Kidney tubule cell (primary cell): ENCODE results near the gene LMO1.

Source experiments
- DNase-seq: peaks from one replicate; pipeline ENCODE4 v3.0.0-alpha.2; 2018; ENCODE audit warnings: low spot score

LMO1 gene

DNA sequence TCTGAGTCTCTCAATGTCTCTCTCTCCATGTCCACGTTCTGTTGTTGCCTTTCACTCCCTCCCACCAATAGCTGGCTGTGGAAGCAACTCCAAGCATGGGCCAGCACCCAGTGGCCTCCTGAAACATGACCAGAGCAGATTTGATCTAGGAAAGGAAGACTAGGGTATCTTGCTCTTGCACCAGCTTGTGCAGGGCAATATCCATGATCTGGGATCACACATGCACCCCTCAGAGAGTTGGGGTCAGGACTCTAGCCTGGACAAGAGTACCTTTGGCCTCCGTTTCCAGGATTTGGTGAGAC is 60.3 kb downstream of the LMO1 start:
- no peak for DNase-seq

DNA sequence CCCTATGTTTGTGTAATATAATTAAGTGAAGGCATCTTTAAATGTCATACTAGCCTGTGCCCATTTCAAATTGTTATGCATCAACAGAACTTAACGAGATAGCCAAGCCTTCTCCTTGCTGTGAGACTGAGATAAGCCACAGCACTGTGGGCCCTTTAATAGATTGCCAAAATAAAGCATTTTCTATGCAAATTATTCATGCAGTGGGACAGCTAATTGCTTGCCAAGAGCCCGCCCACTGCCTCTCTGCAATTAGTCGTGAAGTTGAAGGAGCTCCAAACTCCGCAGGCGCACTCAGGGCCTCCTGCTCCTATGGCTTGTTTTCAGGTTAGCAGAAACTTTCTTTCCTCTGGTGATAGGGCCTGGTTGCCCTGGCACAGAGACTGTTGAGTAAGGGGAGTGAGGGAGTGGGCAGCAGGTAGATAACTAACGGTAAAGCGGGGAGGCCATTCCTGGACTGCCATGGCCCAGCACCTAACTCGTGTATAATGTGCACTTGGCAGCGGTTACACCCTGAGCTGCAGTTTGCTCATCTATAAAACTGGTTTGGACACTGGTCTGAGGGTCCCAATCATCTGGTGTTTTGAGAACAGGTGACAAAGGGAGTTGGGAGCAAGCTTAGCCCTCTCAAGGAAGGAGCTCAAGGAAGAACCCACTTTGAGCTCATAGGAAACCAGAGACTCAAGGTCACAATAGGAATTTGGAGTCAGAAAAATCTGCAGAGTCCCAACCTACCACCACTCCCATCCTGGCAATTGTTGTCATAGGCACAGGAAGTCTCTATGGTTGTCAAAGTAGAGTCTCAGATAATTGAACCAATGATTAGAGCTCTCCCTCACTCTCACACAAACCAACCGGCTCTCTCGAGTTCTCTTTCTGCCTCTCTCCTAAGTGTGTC is 60.9 kb downstream of the LMO1 start:
- no peak for DNase-seq

DNA sequence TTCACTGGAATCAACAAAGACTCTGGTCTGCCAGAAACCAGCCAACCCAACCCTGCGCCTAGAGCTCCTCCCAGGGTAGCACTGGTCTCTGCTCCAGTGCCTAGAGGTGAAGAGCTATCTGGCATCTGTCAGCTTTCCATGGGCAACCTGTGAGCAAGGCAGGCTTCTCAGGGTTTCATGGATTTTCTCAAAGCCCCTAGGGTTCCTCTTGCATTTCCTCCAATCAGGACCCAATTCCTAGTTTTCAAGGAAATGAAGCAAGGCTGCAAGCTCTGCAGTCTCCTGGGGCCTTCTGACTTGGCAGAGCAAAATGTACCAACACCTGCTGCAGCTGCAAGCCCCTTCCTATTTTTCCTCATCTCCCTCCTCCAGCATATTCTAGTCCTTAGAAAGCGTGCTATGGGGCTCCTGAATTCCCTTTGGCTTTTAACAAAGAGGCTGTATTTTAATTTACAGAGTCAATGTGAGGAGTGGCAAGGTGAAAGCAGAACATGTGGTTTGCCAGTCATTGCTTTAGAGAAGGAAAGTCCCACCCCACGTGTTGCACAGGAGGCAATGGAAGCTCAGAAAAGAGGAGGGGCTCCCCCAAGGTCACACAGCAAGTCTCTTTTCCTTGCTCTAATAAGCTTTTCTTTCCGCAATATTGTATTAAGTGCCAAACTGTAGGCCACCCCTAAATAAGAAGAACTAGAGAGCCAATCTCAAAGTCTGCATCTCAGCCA is 61.9 kb downstream of the LMO1 start:
- no peak for DNase-seq

DNA sequence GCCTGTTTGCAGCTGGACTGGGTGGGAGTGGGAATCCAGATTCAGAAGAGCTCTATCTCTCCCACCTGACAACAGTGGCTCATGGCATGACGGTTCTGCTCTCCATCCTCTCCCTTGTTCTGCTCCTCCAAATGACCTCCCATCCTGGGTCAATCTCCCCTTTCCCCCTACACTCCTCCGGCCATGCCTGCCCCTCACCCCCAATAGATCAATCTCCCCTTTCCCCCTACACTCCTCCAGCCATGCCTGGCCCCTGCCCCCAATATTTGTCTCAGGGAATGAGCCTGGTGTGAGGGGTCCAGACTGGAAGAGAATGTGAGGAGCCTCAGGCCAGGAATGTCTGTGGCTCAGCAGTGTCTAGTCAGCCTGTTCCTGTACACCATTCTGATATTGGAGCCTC is 64.0 kb downstream of the LMO1 start:
- DNase-seq = no peak

DNA sequence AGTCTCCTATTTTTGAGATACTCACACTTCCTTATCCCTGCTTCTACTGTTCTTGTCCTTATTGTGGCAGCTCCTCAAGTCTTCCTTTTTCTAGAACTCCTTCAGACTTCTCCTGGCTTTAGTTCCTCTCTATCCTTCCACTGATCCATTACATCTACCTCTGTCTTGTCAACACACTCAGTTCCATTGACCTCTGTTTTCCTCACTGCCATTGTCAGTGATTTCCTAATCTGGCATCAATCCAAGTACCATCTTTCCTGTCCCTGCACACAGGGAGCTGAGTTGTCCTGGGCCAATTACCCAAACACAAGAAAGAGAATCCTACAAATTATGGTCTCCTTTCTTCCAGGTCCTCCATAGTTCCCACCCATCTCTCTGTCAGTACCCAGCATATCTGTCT is 66.9 kb downstream of the LMO1 start:
- no peak for DNase-seq

DNA sequence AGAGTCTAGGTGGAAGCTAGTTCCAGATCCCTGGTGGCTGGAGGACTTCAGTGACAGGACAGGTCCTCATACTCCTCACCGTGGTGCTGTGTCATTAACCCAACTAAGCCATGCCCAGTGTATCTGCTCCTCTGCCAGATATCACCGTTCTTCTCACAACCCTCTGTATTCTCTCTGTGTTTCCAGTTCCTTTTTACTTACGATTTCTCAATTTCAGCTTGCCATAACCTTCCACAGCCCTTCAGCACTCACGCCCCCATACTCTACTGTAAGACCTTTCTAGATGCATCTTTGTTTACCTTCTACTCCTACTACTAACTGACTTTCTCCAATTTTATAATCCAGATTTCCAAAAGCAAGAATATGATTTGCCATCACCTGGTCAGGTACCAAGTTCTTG is 68.7 kb downstream of the LMO1 start:
- no peak for DNase-seq

DNA sequence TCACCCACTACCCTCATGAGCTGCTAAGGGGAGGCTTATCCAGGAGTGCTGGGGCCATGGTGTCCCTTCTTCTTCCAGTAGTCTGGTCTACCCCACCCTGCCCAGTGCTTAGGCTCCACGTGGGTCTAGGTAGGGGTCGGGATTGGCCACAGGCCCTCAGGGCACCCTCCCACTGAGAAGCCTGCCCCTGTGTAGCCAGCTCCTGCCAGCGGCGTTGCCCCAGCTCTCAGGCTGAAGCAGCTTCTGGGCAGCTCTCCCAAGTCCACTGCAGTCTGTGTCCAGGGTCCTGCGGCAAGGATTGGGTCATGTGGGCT is 70.8 kb downstream of the LMO1 start:
- no peak for DNase-seq

DNA sequence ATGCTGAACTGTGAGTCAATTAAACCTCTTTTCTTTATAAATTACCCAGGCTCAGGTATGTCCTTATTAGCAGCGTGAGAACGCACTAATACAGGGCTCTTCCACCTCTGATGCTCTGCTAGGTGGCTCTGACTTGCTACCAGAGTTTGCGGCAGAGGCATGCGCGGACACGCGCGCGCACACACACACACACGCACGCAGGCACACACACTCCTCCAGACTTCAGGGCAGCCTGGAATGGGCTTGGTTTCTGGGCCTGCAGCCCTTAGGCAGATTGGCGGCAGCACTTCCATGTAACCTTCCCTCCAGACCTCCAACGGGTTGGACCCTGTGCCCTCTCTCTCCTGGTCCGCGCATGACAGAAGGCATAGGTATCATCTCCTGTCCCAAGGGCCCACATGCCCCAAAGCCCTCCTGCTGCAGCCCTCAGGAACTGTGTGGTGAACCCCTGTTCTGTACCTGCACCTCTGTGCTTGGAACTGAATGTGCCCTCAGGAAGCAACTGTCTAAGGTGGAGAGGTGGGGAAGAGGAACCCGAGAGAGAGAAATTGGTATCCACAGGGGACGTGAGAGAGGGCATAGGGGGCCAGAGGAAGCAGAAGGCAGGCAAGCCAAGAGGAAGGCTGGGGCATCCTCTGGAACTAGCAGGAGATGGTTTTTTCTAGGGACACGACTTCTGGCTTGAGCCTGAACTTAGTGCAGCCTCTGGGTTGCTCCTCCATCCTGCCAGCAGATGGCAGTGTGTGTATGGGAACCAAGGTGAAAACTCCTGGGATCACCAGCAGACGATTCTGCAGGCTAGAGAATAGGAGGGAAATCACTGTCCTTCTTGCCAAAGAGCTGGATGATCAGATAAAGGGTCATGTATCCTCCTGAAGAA is 71.4 kb downstream of the LMO1 start:
- peak; percentile 65 for DNase-seq

DNA sequence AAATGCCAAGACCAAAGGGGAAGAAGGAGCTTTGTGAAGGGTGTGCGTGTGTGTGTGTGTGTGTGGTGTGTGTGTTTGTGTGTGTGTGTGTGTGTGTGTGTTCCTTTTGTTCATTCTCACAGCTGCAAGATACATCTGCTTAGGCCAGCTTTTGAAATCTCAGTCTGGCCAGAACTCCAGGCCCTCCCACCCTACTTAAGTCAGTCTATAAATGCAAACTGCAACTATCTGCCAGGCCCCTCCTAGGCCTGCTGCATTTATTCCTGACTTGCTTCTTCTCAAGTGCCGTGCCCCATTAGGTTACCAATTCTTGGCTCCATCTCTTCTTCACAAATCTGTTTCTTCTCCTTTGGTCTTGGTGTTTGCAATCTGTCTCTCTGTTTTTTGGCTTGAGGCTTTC is 73.2 kb downstream of the LMO1 start:
- DNase-seq = no peak

DNA sequence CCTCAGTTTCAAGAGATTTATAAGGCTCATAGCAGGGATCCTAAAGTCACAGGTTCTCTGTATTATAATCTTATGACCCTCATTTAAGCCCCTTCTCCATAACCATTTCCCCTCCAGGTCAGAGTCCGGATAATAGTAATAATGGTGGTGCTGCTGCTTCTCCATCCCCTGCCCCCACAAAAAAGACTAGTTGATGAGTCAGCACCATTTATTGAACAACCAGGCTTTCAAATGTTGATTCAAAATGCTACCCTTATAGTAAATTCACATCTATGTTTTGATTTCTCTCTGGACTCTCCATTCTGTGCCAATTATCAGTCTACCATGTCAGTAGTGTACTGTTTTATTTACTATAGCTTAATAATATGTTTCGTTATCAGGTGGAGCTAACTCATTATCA is 77.2 kb downstream of the LMO1 start:
- DNase-seq = no peak

DNA sequence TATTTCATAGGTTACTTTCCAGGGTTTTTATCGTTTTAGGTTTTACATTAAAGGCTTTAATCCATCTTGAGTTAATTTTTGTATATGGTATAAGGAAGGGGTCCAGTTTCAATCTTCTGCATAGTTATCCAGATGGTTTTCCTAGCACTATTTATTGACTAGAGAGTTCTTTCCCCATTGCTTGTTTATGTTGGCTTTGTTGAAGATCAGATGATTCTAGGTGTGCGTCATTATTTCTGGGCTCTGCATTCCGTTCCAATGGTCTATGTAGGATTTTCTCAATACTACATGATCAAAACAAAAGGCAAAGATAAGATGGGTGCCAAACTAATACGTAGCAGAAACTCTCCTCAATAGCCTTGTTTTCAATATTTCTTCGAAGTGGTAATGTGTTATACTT is 80.6 kb downstream of the LMO1 start:
- no peak for DNase-seq

DNA sequence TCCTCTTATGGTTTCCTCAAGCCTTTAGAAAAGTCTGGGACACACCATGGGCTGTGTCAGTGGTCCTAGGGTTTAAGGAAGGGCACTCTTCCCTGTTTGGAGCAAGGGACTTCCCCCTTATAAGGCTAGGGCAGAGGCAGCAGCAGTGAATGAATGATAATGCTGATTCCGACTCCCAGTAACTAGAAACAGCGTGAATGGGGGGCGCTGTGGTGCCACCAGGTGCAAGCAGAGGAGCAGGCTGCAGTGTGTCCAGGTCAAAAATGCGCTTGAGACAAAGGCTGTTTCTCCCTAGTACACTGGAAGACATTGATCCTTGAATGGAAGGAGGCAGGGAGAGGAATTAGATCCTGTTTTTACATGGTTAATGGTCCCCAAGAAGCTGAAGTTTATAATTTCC is 83.2 kb downstream of the LMO1 start:
- DNase-seq = no peak

DNA sequence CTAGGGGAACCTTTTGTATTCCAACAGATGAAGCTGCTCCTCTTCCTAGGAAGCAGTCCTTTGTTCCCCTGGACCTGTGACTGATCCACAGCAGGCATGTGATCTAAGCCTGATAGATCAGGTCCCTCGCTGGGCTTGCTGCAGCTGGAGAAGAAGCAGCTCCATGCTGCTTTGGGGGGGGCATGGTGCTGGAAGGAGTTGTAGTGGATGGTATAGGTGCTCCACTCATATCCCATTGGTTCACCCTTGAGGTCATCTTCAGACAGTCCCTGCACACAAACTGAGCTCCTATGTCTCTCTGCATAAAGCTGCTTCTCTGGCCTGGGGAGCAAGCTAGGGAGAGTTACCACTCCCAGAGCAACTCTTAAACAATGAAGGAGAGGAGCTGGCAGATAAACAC is 85.4 kb downstream of the LMO1 start:
- DNase-seq = no peak

DNA sequence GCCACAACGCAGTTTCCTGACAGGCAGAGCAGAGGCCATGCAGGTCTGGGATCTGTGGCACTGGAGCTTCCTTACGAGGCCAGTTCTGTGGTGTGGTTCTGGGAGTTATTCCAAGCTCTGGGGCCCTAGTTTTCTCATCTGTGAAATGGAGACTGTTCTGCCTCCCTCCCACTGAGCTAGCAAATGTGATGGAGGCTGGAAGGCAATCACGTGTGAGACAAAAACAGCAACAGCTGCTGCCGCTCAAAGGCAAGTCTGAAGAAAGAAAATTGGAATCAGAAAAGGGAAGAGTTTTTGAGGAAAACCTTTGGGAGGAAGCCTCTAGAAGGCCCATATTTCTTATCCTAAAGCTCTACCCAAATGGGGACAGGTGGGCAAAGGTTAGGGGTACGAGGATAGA is 86.5 kb downstream of the LMO1 start:
- no peak for DNase-seq
